ENCODE data around the gene MGST2. TPM values are rescaled to one million over a fixed set of nuclear protein-coding genes. Genes with fewer than 3 reads are reported as not detected.

The MGST2 gene
- polyA plus RNA-seq, 1 donor (not counting 4 experiments of a cell fraction or from before 2014, with no cell fraction given), result 57.6 TPM

DNA sequence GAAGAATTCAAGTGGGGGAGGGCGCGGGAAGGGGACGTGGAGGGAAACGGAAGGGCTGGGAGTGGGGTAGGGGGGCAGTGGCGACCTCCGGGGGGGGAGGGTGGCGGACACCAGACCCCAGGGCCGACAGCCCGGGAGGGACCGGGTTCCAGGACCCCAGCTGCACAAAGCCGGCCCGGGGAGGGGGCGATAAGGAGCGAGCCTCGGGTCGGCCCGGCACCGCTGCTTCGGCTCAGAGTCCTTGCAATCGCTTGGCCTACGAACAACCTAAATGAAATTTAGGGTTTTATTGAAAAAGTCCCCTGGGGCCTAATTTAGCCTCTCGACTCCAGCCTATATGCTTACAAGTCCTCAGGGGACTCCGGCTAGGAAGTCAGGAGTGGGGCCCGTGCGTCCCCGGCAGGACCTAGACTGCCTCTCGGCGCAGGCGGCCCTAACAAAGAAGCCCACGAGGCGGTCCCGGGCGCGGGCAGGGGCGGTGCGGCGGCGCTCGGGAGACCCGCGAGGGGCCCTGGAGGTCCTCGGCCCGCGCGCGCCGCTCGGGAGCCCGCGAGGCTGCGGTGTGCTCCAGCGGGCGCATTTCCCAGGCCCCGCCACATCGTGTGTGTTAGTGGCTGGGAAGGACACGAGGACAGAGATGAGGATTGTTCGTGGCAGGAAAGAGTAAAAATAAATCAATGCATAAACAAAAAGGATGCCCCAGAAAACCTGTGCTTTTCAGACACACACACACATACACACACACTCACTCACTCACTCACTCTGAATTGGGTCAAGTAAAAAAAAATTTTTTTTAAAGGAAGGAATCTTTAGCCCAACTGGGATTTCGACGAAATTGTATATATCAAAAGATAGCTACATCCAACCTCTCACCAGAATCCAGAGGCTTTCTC is 70.0 kb downstream of the MGST2 start:
- Histone ChIP-seq H3K9me1 (ENCODE audit: control insufficient read depth, extremely low read depth, insufficient read depth, low read length) (no peaks in the 10 kb centered on the region), H3K9me3 (ENCODE audit: control insufficient read depth, low read depth, low read length) (no peaks in the 10 kb centered on the region), H3K27me3 (ENCODE audit: control insufficient read depth, extremely low read depth, insufficient read depth, low read length) (peaks cover 13% of the 10 kb centered on the region), H3K27ac (ENCODE audit: control insufficient read depth, insufficient read depth, low read length) (no peak overlapping the region), H3K4me2 (ENCODE audit: control insufficient read depth, extremely low read depth, insufficient read depth, low read depth, low read length) (peak overlapping the region; percentile 68), H3K36me3 (ENCODE audit: control insufficient read depth in 2 of 2, extremely low read depth in 1 of 2, insufficient read depth in 2 of 2, low read length in 2 of 2) (no peaks in the 10 kb centered on the region), H3K9ac (ENCODE audit: control insufficient read depth, extremely low read depth, insufficient read depth, low read length) (no peak overlapping the region), H4K20me1 (ENCODE audit: control insufficient read depth, extremely low read depth, insufficient read depth, low read length) (no peaks in the 10 kb centered on the region), H3K4me3 (ENCODE audit: control insufficient read depth in 2 of 3, extremely low read depth in 1 of 3, insufficient read depth in 2 of 3, low read depth in 1 of 3, low read length in 3 of 3) (peak overlapping the region in 2 of 3 experiments; percentile 50 to 64), H2AFZ (ENCODE audit: control insufficient read depth, low read length) (no peak overlapping the region), H3K79me2 (ENCODE audit: control insufficient read depth, insufficient read depth, low read length) (no peaks in the 10 kb centered on the region), H3K4me1 (ENCODE audit: control insufficient read depth, extremely low read depth, insufficient read depth, low read length) (peaks cover 10% of the 10 kb centered on the region)
- dilution Hi-C loops (cut with MboI; ENCODE audit: extremely low pct_ligation_motif_present, low sequenced_read_pairs), result no loop called here
- no peak for FAIRE-seq
- DNase-seq (ENCODE audit: low read depth, low spot score), result no peak
- TF ChIP-seq, protein P1, sequence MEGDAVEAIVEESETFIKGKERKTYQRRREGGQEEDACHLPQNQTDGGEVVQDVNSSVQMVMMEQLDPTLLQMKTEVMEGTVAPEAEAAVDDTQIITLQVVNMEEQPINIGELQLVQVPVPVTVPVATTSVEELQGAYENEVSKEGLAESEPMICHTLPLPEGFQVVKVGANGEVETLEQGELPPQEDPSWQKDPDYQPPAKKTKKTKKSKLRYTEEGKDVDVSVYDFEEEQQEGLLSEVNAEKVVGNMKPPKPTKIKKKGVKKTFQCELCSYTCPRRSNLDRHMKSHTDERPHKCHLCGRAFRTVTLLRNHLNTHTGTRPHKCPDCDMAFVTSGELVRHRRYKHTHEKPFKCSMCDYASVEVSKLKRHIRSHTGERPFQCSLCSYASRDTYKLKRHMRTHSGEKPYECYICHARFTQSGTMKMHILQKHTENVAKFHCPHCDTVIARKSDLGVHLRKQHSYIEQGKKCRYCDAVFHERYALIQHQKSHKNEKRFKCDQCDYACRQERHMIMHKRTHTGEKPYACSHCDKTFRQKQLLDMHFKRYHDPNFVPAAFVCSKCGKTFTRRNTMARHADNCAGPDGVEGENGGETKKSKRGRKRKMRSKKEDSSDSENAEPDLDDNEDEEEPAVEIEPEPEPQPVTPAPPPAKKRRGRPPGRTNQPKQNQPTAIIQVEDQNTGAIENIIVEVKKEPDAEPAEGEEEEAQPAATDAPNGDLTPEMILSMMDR (optimal IDR thresholded peaks at IDR 0.05 in 1 of 3, IDR thresholded peaks at IDR 0.05 in 1 of 3, conservative IDR thresholded peaks at IDR 0.05 in 1 of 3; ENCODE audit: extremely low read depth in 1 of 3, insufficient read depth in 2 of 3, low read length in 3 of 3), result no peak
- TF ChIP-seq EZH2 (IDR thresholded peaks at IDR 0.05; ENCODE audit: low read length), result peak; percentile 51

DNA sequence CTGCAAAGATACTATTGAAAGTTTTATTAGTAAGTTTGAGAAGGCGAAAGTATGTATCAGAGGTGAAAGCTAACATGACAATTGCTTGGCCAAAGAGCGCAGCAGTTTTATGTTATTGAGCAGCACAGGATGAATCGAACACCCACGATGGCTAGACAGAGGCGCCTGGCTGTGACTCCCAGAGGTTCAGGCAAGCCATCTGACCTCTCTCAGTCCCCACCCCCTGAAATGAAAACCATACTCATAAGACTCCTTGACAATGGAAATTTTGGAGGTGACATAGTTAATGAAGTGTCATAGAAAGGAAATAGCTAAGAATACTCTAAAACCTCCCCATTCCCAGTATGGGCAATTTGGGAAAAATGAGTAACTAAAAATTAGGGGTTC is 70.6 kb downstream of the MGST2 start:
- Histone ChIP-seq H3K79me2 (ENCODE audit: control insufficient read depth, insufficient read depth, low read length) (no peaks in the 10 kb centered on the region), H3K9me3 (ENCODE audit: control insufficient read depth, low read depth, low read length) (no peaks in the 10 kb centered on the region), H3K9me1 (ENCODE audit: control insufficient read depth, extremely low read depth, insufficient read depth, low read length) (no peaks in the 10 kb centered on the region), H3K27ac (ENCODE audit: control insufficient read depth, insufficient read depth, low read length) (no peak overlapping the region), H4K20me1 (ENCODE audit: control insufficient read depth, extremely low read depth, insufficient read depth, low read length) (no peaks in the 10 kb centered on the region), H2AFZ (ENCODE audit: control insufficient read depth, low read length) (no peak overlapping the region), H3K9ac (ENCODE audit: control insufficient read depth, extremely low read depth, insufficient read depth, low read length) (no peak overlapping the region), H3K4me2 (ENCODE audit: control insufficient read depth, extremely low read depth, insufficient read depth, low read depth, low read length) (no peak overlapping the region), H3K4me3 (ENCODE audit: control insufficient read depth in 2 of 3, extremely low read depth in 1 of 3, insufficient read depth in 2 of 3, low read depth in 1 of 3, low read length in 3 of 3) (no peak overlapping the region), H3K36me3 (ENCODE audit: control insufficient read depth in 2 of 2, extremely low read depth in 1 of 2, insufficient read depth in 2 of 2, low read length in 2 of 2) (no peaks in the 10 kb centered on the region), H3K4me1 (ENCODE audit: control insufficient read depth, extremely low read depth, insufficient read depth, low read length) (peaks cover 15% of the 10 kb centered on the region), H3K27me3 (ENCODE audit: control insufficient read depth, extremely low read depth, insufficient read depth, low read length) (peaks cover 13% of the 10 kb centered on the region)
- no peak for FAIRE-seq
- dilution Hi-C loops (cut with MboI; ENCODE audit: extremely low pct_ligation_motif_present, low sequenced_read_pairs), result no loop called here
- TF ChIP-seq EZH2 (IDR thresholded peaks at IDR 0.05; ENCODE audit: low read length), result no peak
- TF ChIP-seq, protein P1 (optimal IDR thresholded peaks at IDR 0.05 in 1 of 3, IDR thresholded peaks at IDR 0.05 in 1 of 3, conservative IDR thresholded peaks at IDR 0.05 in 1 of 3; ENCODE audit: extremely low read depth in 1 of 3, insufficient read depth in 2 of 3, low read length in 3 of 3), result no peak
- no peak for DNase-seq (ENCODE audit: low read depth, low spot score)

Measured in keratinocyte (primary cell).